ENCODE measurements around the gene GNPTAB. TPM values are rescaled to one million over a fixed set of nuclear protein-coding genes. Genes with fewer than 3 reads are reported as not detected.
A peak's percentile ranks its signal among the peaks of the same experiment; 100 is the strongest.

The GNPTAB gene
- total and polyA plus RNA-seq, 2 of the 13 experiments (the other 11 are each of a cell fraction or from before 2014, with no cell fraction given), result 13.6 to 19.4 TPM

- Histone ChIP-seq H3K79me2 (ENCODE audit: insufficient read depth, low read length) (peaks cover 31% of the 10 kb centered on the region), H3K9ac (ENCODE audit: insufficient read depth, low read depth, low read length) (peak within 1 kb of the TSS; percentile 88), H3K4me3 (replicated peaks in 1 of 3; ENCODE audit: insufficient read depth in 1 of 3, low read depth in 2 of 3, low read length in 3 of 3) (peak within 1 kb of the TSS; percentile 81 to 89 (median 85)), H2AFZ (ENCODE audit: low read length) (peak within 1 kb of the TSS; percentile 39), H3K4me2 (ENCODE audit: low read depth, low read length) (peak within 1 kb of the TSS; percentile 94), H3K27me3 (ENCODE audit: control insufficient read depth in 1 of 2, insufficient read depth in 2 of 2, low read length in 2 of 2) (no peaks in the 10 kb centered on the region; a peak in 1 of 5 replicates), H3K4me1 (ENCODE audit: insufficient read depth, low read length) (peaks cover 53% of the 10 kb centered on the region), H4K20me1 (ENCODE audit: insufficient read depth, low read length) (no peaks in the 10 kb centered on the region), H3K9me3 (ENCODE audit: low read length) (no peaks in the 10 kb centered on the region), H3K27ac (ENCODE audit: extremely low read length, insufficient read depth, low read length) (peak within 1 kb of the TSS; percentile 93), H3K36me3 (replicated peaks in 1 of 2; ENCODE audit: control insufficient read depth in 1 of 2, insufficient read depth in 2 of 2, low read length in 2 of 2) (peaks cover 0 to 4% of the 10 kb centered on the region in 2 experiments; a peak in 1 of 5 replicates)
- ATAC-seq (peak; percentile 89), DNase-seq (ENCODE audit: low spot score) (peak; percentile 79), FAIRE-seq (no peak)
- no TSS peak for BruUV-seq (replicated peaks)
- intact Hi-C loops (cut with micrococcal nuclease; ENCODE audit: unreplicated experiment) (no loop called here), in situ Hi-C loops (cut with HindIII; ENCODE audit: extremely low pct_ligation_motif_present, low pct_unique_long_range_greater_than_20kb) (no loop called here)
- 2% methylated on average over 17 of the region's 105 CpGs for WGBS (ENCODE audit: low lambda C conversion rate)
- ChIA-PET CTCF (ENCODE audit: low intra/inter-chr PET ratio, low total read pairs) (no interaction called here), POLR2A (interaction anchor here (0.9 to 1.8 kb wide), 3 partner anchors 10 to 46 kb away, joined by 6 to 13 read pairs (median 6); partner anchors contain the start of gene GNPTAB)
- TF ChIP-seq SNAI1 (CRISPR knock-in tag; IDR thresholded peaks at IDR 0.05; ENCODE audit: borderline replicate concordance), result peak; percentile 56; the same call in 1 of the 2 replicates
- peak; percentile 62; the same call in 1 of the 2 replicates for TF ChIP-seq ZNF30 (CRISPR knock-in tag; IDR thresholded peaks at IDR 0.05)
- TF ChIP-seq RBAK (CRISPR knock-in tag; IDR thresholded peaks at IDR 0.05), result no peak
- peak; percentile 75; the same call in 1 of the 2 replicates for TF ChIP-seq KDM2A (CRISPR knock-in tag; IDR thresholded peaks at IDR 0.05; ENCODE audit: borderline replicate concordance, low read depth)
- TF ChIP-seq ATAD3A (CRISPR knock-in tag; IDR thresholded peaks at IDR 0.05), result no peak
- TF ChIP-seq HMG20B (CRISPR knock-in tag; conservative IDR thresholded peaks at IDR 0.05), result peak; percentile 55; the same call in 1 of the 2 replicates
- no peak for TF ChIP-seq TEAD3 (CRISPR knock-in tag; optimal IDR thresholded peaks at IDR 0.05; ENCODE audit: borderline replicate concordance)
- peak; percentile 65; the same call in 1 of the 2 replicates for TF ChIP-seq GPN1 (CRISPR knock-in tag; IDR thresholded peaks at IDR 0.05; ENCODE audit: borderline replicate concordance)
- no peak for TF ChIP-seq STAT5B (CRISPR knock-in tag; IDR thresholded peaks at IDR 0.05)
- no peak; the same call in 1 of the 2 replicates for TF ChIP-seq HINFP (CRISPR knock-in tag; IDR thresholded peaks at IDR 0.05; ENCODE audit: low read depth)
- no peak for TF ChIP-seq ONECUT2 (CRISPR knock-in tag; IDR thresholded peaks at IDR 0.05)
- TF ChIP-seq TEF (CRISPR knock-in tag; IDR thresholded peaks at IDR 0.05), result peak; percentile 66; the same call in 1 of the 2 replicates
- TF ChIP-seq EED (CRISPR knock-in tag; IDR thresholded peaks at IDR 0.05), result no peak
- peak; percentile 75 for TF ChIP-seq SKI (IDR thresholded peaks at IDR 0.05; ENCODE audit: partially characterized antibody)
- no peak for TF ChIP-seq ZNF597 (CRISPR knock-in tag; IDR thresholded peaks at IDR 0.05)
- peak; percentile 89 for TF ChIP-seq ZNF275 (CRISPR knock-in tag; IDR thresholded peaks at IDR 0.05; ENCODE audit: borderline replicate concordance)
- TF ChIP-seq KDM3A (CRISPR knock-in tag; IDR thresholded peaks at IDR 0.05; ENCODE audit: low read depth), result peak; percentile 66; the same call in 1 of the 2 replicates
- peak; percentile 77 for TF ChIP-seq HOXD1 (CRISPR knock-in tag; IDR thresholded peaks at IDR 0.05)
- no peak for TF ChIP-seq POLR2AphosphoS2 (IDR thresholded peaks at IDR 0.05; ENCODE audit: low read depth, low read length)
These were observed 46.4 kb upstream of the GNPTAB start, which contains the start of gene DRAM1 for GRCh38 chr12:101876861-101877805. Gene DRAM1, plus strand, starts transcription at chr12:101877580. Its CDS starts 210 bp downstream, at chr12:101877790.
